Prostate gland (tissue), 2 donors: Measurements from ENCODE around the gene LYRM4.

Experiments used
- POLR2A ChIP-seq: fragments of 450-650 bp; IDR thresholded peaks from one replicate; pipeline ENCODE4 v1.6.1; 2016; ENCODE audit warnings: antibody characterized with exemption, mild to moderate bottlenecking
- TF ChIP-seq, protein P1 (sequence below), 4 experiments: fragments of 200-600 bp in 2 of 4; fragments of 450-650 bp in 2 of 4; sonication (generic) in 2 of 4; IDR thresholded peaks; 1 replicate in 3 of 4; 2 replicates in 1 of 4; pipeline ENCODE4 v1.5.1; 2016 to 2019; ENCODE audit warnings: antibody characterized with exemption in 4 of 4, mild to moderate bottlenecking in 2 of 4, moderate library complexity in 2 of 4

DNA sequence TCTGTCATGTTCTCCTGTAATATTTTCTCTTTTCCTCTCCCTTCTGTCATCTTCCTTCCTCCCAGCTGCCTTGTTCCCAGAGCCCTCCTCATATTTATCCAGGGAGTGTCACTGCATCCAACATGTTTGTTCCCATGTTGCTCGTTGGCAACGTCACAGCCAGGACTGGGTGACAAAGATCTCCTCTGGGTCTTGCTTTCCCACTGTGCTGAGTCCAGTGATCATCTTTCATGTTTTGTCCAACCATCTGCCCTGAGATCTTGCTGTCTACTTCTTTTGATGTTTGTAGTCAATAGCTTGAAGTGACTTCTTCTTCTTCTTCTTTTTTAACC, 27.2 kb upstream of the LYRM4 start:
- no peak for TF ChIP-seq POLR2A
- TF ChIP-seq, protein P1, sequence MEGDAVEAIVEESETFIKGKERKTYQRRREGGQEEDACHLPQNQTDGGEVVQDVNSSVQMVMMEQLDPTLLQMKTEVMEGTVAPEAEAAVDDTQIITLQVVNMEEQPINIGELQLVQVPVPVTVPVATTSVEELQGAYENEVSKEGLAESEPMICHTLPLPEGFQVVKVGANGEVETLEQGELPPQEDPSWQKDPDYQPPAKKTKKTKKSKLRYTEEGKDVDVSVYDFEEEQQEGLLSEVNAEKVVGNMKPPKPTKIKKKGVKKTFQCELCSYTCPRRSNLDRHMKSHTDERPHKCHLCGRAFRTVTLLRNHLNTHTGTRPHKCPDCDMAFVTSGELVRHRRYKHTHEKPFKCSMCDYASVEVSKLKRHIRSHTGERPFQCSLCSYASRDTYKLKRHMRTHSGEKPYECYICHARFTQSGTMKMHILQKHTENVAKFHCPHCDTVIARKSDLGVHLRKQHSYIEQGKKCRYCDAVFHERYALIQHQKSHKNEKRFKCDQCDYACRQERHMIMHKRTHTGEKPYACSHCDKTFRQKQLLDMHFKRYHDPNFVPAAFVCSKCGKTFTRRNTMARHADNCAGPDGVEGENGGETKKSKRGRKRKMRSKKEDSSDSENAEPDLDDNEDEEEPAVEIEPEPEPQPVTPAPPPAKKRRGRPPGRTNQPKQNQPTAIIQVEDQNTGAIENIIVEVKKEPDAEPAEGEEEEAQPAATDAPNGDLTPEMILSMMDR (IDR thresholded peaks at IDR 0.05), result no peak
